Ascending aorta (tissue), 2 donors: ENCODE data around the gene ABCC5. TPM values are rescaled to one million over a fixed set of nuclear protein-coding genes. Genes with fewer than 3 reads are reported as not detected.
"Not testable (repeated sequence)": the region's sequence is repeated elsewhere in the genome, so short reads cannot be mapped to it uniquely, and the experiment has no call there.

Source experiments
- DNase-seq, 2 donors: peaks; one replicate each; pipeline ENCODE4 v3.0.0-alpha.2; 2019; ENCODE audit warnings: low spot score in 2 of 2
- H3K27ac ChIP-seq, 2 donors: fragments of 200-600 bp; sonication (generic); one replicate each; pipeline ENCODE4 v1.5.1; 2016 to 2017; ENCODE audit warnings: mild to moderate bottlenecking in 1 of 2
- H3K27me3 ChIP-seq: fragments of 200-600 bp; sonication (generic); one replicate; pipeline ENCODE4 v1.5.1; 2017
- H3K36me3 ChIP-seq, 2 donors: fragments of 200-600 bp; sonication (generic); one replicate each; pipeline ENCODE4 v1.5.1; 2016
- H3K4me1 ChIP-seq, 2 donors: fragments of 200-600 bp; sonication (generic); one replicate each; pipeline ENCODE4 v1.5.1; 2016 to 2017; ENCODE audit warnings: mild to moderate bottlenecking in 1 of 2
- H3K4me3 ChIP-seq, 2 donors: fragments of 200-600 bp; sonication (generic); one replicate each; pipeline ENCODE4 v1.5.1; 2016 to 2017; ENCODE audit warnings: mild to moderate bottlenecking in 1 of 2
- H3K9me3 ChIP-seq, 2 donors: fragments of 200-600 bp; sonication (generic); one replicate each; pipeline ENCODE4 v1.5.1; 2016
- CTCF ChIP-seq, 3 experiments: fragments of 200-600 bp in 2 of 3; fragments of 450-650 bp in 1 of 3; sonication (generic) in 2 of 3; IDR thresholded peaks; one replicate each; pipeline ENCODE4 v1.5.1; 2016 to 2019; ENCODE audit warnings: antibody characterized with exemption in 3 of 3, mild to moderate bottlenecking in 1 of 3, moderate library complexity in 1 of 3
- intact Hi-C: fragments of 100-400 bp; cut with DNase I; formaldehyde crosslinking; loops from one replicate; pipeline ENCODE4 v1.15.1; 2023
- total RNA-seq: library from RNA; depleted of rRNA; stranded (reverse); fragments of >200 nt; gene quantifications from one replicate; pipeline ENCODE4 v1.1.0, GENCODE V29; 2016

Gene ABCC5
- total RNA-seq, 1 donor from 2014 or later = 16.2 TPM

- no peak overlapping the region for H3K4me3 ChIP-seq
- peaks cover 10 to 20% of the 10 kb centered on the region in 2 donors for H3K36me3 ChIP-seq
- TF ChIP-seq CTCF (IDR thresholded peaks at IDR 0.05) = no peak
- H3K9me3 ChIP-seq = no peaks in the 10 kb centered on the region
- H3K27me3 ChIP-seq = no peaks in the 10 kb centered on the region
- DNase-seq = no peak
- intact Hi-C loops = loop anchor here (10.0 kb wide), 1 partner anchor 803 kb away; the partner anchor contains the start of gene VPS8
- H3K4me1 ChIP-seq = peaks cover 0 to 4% of the 10 kb centered on the region in 2 donors
- no peak overlapping the region for H3K27ac ChIP-seq
These were observed 5.5 kb downstream of the ABCC5 start for GRCh38 chr3:184011937-184012889.

DNA sequence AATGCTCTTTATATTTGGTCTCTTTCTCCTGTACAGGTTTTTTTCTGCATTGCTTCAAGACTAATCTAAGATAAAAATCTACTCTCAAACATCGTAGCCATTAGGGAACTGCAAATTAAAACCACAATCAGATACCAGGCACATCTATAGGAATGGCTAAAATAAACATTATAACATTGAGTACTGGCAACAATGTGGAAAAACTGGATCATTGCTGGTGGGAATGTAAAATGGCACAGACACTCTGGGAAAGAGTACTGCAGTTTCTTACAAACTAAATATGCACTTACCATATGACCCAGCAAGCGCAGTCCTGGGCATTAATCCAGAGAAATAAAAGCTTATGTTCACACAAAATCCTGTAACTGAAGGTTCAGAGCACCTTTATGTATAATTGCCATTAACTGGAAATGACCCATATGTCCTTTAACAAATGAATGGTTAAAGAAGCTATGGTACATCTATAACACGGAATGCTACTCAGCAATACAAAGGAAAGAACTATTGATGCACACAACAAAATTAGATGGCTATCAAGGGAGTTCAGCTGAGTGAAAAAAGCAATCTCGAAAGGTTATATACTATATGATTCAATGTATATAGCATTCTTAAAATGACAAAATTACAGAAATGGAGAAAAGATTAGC, 6.3 kb downstream of the ABCC5 start:
- no peaks in the 10 kb centered on the region for H3K27me3 ChIP-seq
- no peak overlapping the region for H3K27ac ChIP-seq
- no peak overlapping the region for H3K4me3 ChIP-seq
- intact Hi-C loops = loop anchor here (10.0 kb wide), 1 partner anchor 803 kb away; the partner anchor contains the start of gene VPS8
- DNase-seq = no peak
- H3K4me1 ChIP-seq = peaks cover 0 to 2% of the 10 kb centered on the region in 2 donors
- H3K36me3 ChIP-seq = peaks cover 10 to 20% of the 10 kb centered on the region in 2 donors
- no peak for TF ChIP-seq CTCF (IDR thresholded peaks at IDR 0.05)
- no peaks in the 10 kb centered on the region for H3K9me3 ChIP-seq

- Histone ChIP-seq H3K9me3 (no peaks in the 10 kb centered on the region), H3K36me3 (peaks cover 6 to 14% of the 10 kb centered on the region in 2 donors), H3K4me3 (no peak overlapping the region), H3K27ac (no peak overlapping the region), H3K27me3 (no peaks in the 10 kb centered on the region), H3K4me1 (no peaks in the 10 kb centered on the region)
- intact Hi-C loops = no loop called here
- TF ChIP-seq CTCF (IDR thresholded peaks at IDR 0.05) = no peak
- DNase-seq = no peak
These were observed 9.5 kb downstream of the ABCC5 start for GRCh38 chr3:184008161-184008560.

DNA sequence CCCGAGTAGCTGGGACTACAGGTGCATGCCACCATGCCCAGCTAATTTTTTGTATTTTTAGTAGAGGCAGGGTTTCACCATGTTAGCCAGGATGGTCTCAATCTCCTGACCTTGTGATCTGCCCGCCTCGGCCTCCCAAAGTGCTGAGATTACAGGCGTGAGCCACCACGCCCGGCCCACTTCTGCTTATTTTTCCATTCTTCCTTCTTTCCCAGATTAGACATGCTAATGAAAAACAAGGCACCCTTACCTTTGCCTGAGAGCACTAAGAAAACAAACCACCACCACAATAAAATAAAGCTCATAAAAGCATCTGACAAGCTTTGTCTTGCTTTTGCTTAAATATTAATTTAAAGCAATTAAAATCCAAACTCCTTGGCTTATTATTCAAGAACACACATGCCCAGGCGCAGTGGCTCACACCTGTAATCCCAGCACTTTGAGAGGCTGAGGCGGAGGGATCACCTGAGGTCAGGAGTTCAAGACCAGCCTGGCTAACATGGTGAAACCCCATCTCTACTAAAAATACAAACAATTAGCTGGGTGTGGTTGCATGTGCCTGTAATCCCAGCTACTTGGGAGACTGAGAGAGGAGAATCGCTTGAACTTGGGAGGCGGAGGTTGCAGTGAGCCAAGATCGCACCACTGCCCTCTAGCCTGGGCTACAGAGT, 10.4 kb downstream of the ABCC5 start:
- H3K4me1 ChIP-seq, H3K27me3 ChIP-seq, intact Hi-C loops, H3K27ac ChIP-seq, H3K4me3 ChIP-seq, H3K36me3 ChIP-seq, DNase-seq, H3K9me3 ChIP-seq: not testable (repeated sequence)

DNA sequence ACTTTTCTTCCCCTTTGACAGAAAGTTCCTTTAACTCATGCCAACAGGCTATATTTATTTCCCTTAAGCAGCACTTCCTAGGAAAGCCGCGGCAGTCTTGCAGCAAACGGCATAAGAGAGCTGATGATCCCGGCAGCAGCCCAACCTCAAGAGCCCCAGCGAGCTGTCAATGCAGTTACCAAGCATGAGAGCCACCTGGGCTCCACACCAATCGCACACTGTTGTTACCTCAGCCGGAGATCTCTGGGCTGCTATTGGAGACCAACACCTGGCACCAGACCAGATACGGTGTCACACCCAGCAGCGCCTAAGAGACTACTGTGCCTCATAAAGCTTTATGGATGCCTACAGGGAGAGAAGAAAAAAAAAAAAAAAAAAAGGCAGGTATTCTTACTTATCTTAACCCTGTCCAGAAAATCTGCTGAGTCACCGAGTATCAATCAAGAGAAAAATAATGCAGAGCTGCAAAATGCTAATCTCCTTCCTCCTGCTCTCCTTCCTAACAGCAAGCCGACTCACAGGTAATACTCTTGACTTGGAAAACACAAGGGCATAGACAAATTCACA, 11.7 kb downstream of the ABCC5 start:
- no peak for TF ChIP-seq CTCF (IDR thresholded peaks at IDR 0.05)
- no peaks in the 10 kb centered on the region for H3K4me1 ChIP-seq
- H3K27me3 ChIP-seq = no peaks in the 10 kb centered on the region
- H3K36me3 ChIP-seq = peaks cover 6% of the 10 kb centered on the region in 2 donors
- DNase-seq = peak in 1 of 2 donors; percentile 15
- H3K9me3 ChIP-seq = no peaks in the 10 kb centered on the region
- H3K4me3 ChIP-seq = peak overlapping the region in 1 of 2 donors; percentile 2
- intact Hi-C loops = no loop called here
- H3K27ac ChIP-seq = no peak overlapping the region
